ENCODE data around the gene SLC12A3. TPM values are rescaled to one million over a fixed set of nuclear protein-coding genes. Genes with fewer than 3 reads are reported as not detected.

SLC12A3 gene
- total and polyA plus RNA-seq, 2 of the 4 experiments (the other 2 are of a cell fraction): not detected

- Histone ChIP-seq H3K79me1 (ENCODE audit: low read depth in 1 of 2, low read length in 2 of 2) (no peaks in the 10 kb centered on the region; a peak in 1 of 4 replicates), H2BK120ac (ENCODE audit: low read depth, low read length) (no peak overlapping the region), H2AFZ (replicated peaks; ENCODE audit: low read length, poor library complexity) (no peak overlapping the region), H2BK15ac (ENCODE audit: low read depth, low read length) (no peak overlapping the region), H3K23ac (ENCODE audit: low read depth, low read length) (no peak overlapping the region), H3K18ac (ENCODE audit: low read depth, low read length) (no peak overlapping the region), H3K4me3 (ENCODE audit: insufficient read depth, low read depth, low read length) (no peak overlapping the region), H3K4me1 (ENCODE audit: control insufficient read depth, insufficient read depth, low read length) (peaks cover 2% of the 10 kb centered on the region), H3K9me3 (ENCODE audit: control insufficient read depth, insufficient read depth, low read length) (no peaks in the 10 kb centered on the region), H3K4ac (ENCODE audit: low read depth, low read length) (no peak overlapping the region), H3K36me3 (ENCODE audit: control insufficient read depth, insufficient read depth, low read length) (peaks cover 25% of the 10 kb centered on the region), H3K9me1 (ENCODE audit: insufficient read depth, low read length) (peaks cover 4% of the 10 kb centered on the region; the same call in 1 of the 2 replicates), H3K9ac (ENCODE audit: low read depth, low read length) (no peak overlapping the region), H2AK9ac (replicated peaks; ENCODE audit: low read depth, low read length, poor library complexity) (no peak overlapping the region), H4K5ac (ENCODE audit: low read depth, low read length) (no peak overlapping the region), H4K8ac (ENCODE audit: low read depth in 2 of 2, low read length in 2 of 2) (no peak overlapping the region), H4K20me1 (ENCODE audit: insufficient read depth, low read length) (no peaks in the 10 kb centered on the region), H3K14ac (replicated peaks; ENCODE audit: low read depth, low read length) (no peak overlapping the region), H2AK5ac (ENCODE audit: low read depth, low read length) (no peak overlapping the region), H3K4me2 (ENCODE audit: low read depth, low read length) (no peak overlapping the region), H3K56ac (ENCODE audit: extremely low read depth, insufficient read depth, low read length) (no peak overlapping the region), H2BK5ac (ENCODE audit: low read depth, low read length, poor library complexity, severe bottlenecking) (no peak overlapping the region), H4K91ac (ENCODE audit: insufficient read depth, low read depth, low read length) (no peak overlapping the region), H2BK20ac (ENCODE audit: low read depth, low read length) (no peak overlapping the region), H3K27ac (ENCODE audit: insufficient read depth, low read length) (no peak overlapping the region; the same call in 1 of the 2 replicates), H3K27me3 (ENCODE audit: control insufficient read depth, insufficient read depth, low read length) (no peaks in the 10 kb centered on the region)
- TF ChIP-seq CTCF (conservative IDR thresholded peaks at IDR 0.05; ENCODE audit: low read depth, low read length) (no peak), CEBPB (IDR thresholded peaks at IDR 0.05; ENCODE audit: low read depth, low read length) (no peak), RAD21 (IDR thresholded peaks at IDR 0.05; ENCODE audit: low read length) (no peak)
- CTCF ChIA-PET: no interaction called here
- in situ Hi-C loops (cut with MboI; ENCODE audit: low sequenced_read_pairs): no loop called here
- ATAC-seq (ENCODE audit: low read depth) (no peak), DNase-seq (peak; percentile 23)
- BruUV-seq (replicated peaks): no TSS peak
- dilution Hi-C loops (cut with HindIII; ENCODE audit: low sequenced_read_pairs, unreplicated experiment): no loop called here
- POLR2A ChIA-PET (ENCODE audit: unreplicated experiment): no interaction called here
- intact Hi-C loops (cut with micrococcal nuclease): no loop called here
Measured at GRCh38 chr16:56825826-56826225, 39.2 kb upstream of the SLC12A3 start.
